Measurements from ENCODE around the gene CSNK1G1. TPM values are rescaled to one million over a fixed set of nuclear protein-coding genes. Genes with fewer than 3 reads are reported as not detected.

CSNK1G1 gene
- total and polyA plus RNA-seq, 2 of the 8 experiments (the other 6 are each of a cell fraction or from before 2014, with no cell fraction given): 6.0 to 12.9 TPM

GRCh38 chr15:64285150-64285549, 70.8 kb downstream of the CSNK1G1 start:
- 94% methylated on average over 1 of the region's 1 CpG; no CpG with 5 or more reads in 1 of the 2 experiments for WGBS, 2 experiments (ENCODE audit: extremely low coverage in 1 of 2, insufficient coverage in 1 of 2, insufficient read length in 1 of 2, insufficient replicate concordance in 2 of 2, low coverage in 1 of 2, low lambda C conversion rate in 2 of 2, missing lambda C conversion rate in 1 of 2)
- no peak overlapping the region for H4K8ac ChIP-seq (ENCODE audit: extremely low read depth, insufficient read depth, low read length)
- no peak overlapping the region for H2BK20ac ChIP-seq (ENCODE audit: low read length)
- H3K56ac ChIP-seq (replicated peaks; ENCODE audit: insufficient read length, low read depth, low read length): no peak overlapping the region
- no peak for FAIRE-seq
- H3K23ac ChIP-seq (ENCODE audit: insufficient read length): no peak overlapping the region
- peaks cover 3% of the 10 kb centered on the region; the same call in 1 of the 2 replicates for H3K79me1 ChIP-seq (ENCODE audit: low read depth, low read length)
- CTCF ChIA-PET (ENCODE audit: partially characterized antibody): interaction anchor here (1.0 kb wide), 1 partner anchor 70 kb away, joined by 3 read pairs; no protein-coding TSS in a partner anchor
- no peak for DNase-seq (ENCODE audit: low read depth in 1 of 2, low spot score in 2 of 2)
- H4K20me1 ChIP-seq (replicated peaks in 1 of 2; ENCODE audit: control insufficient read depth in 1 of 2, insufficient read depth in 2 of 2, low read length in 2 of 2): no peaks in the 10 kb centered on the region
- no peaks in the 10 kb centered on the region for H3K36me3 ChIP-seq (ENCODE audit: control insufficient read depth in 2 of 4, insufficient read depth in 4 of 4, low read length in 3 of 4)
- no peak overlapping the region for H3K27ac ChIP-seq (ENCODE audit: low read depth, low read length)
- H4K5ac ChIP-seq (ENCODE audit: insufficient read length, low read depth, low read length): no peak overlapping the region
- H3K9ac ChIP-seq (replicated peaks in 1 of 4; ENCODE audit: extremely low read depth in 1 of 4, low read depth in 3 of 4, low read length in 3 of 4): no peak overlapping the region
- no peak overlapping the region for H3K14ac ChIP-seq (ENCODE audit: insufficient read length)
- peaks cover 0 to 3% (median 0%) of the 10 kb centered on the region in 4 experiments; a peak in 1 of 7 replicates for H3K4me1 ChIP-seq (replicated peaks in 1 of 4; ENCODE audit: control insufficient read depth in 3 of 4, insufficient read depth in 4 of 4, low read length in 3 of 4)
- no peak overlapping the region for H3K4me3 ChIP-seq (ENCODE audit: extremely low read depth in 1 of 4, insufficient read depth in 2 of 4, low read depth in 3 of 4, low read length in 4 of 4)
- no peaks in the 10 kb centered on the region for H3K23me2 ChIP-seq (ENCODE audit: low read depth, low read length)
- H3K27me3 ChIP-seq (replicated peaks in 1 of 4; ENCODE audit: control insufficient read depth in 3 of 4, extremely low read depth in 1 of 4, insufficient read depth in 3 of 4, low read length in 3 of 4): no peaks in the 10 kb centered on the region
- no peaks in the 10 kb centered on the region for H3K9me3 ChIP-seq (ENCODE audit: insufficient read depth in 2 of 2, low read depth in 1 of 2, low read length in 1 of 2)
- no peak overlapping the region for H4K91ac ChIP-seq (replicated peaks; ENCODE audit: insufficient read length, low read length)
- no peak overlapping the region for H3K4me2 ChIP-seq (ENCODE audit: insufficient read depth in 1 of 2, low read depth in 2 of 2, low read length in 2 of 2)
- TF ChIP-seq MAFK (IDR thresholded peaks at IDR 0.05; ENCODE audit: low read depth, low read length) (peak; percentile 49; the same call in 1 of the 2 replicates), SIX5 (IDR thresholded peaks at IDR 0.05; ENCODE audit: low read depth, low read length) (no peak), KDM5A (IDR thresholded peaks at IDR 0.05; ENCODE audit: low read length) (no peak), CEBPB (IDR thresholded peaks at IDR 0.05; ENCODE audit: low read depth, low read length) (no peak)
- no peak overlapping the region for H2BK12ac ChIP-seq (ENCODE audit: low read depth, low read length)
- H3K4ac ChIP-seq (replicated peaks; ENCODE audit: insufficient read length, low read depth, low read length): no peak overlapping the region
- H2AFZ ChIP-seq (ENCODE audit: low read length): no peak overlapping the region
- no peak overlapping the region for H2AK5ac ChIP-seq (ENCODE audit: low read depth, low read length)
- no peak overlapping the region for H2BK120ac ChIP-seq (replicated peaks; ENCODE audit: low read depth, low read length)
- H2BK15ac ChIP-seq (ENCODE audit: low read length): no peak overlapping the region
- POLR2A ChIA-PET (ENCODE audit: partially characterized antibody): no interaction called here
- peaks cover 0 to 7% of the 10 kb centered on the region in 2 experiments; a peak in 2 of 4 replicates for H3K79me2 ChIP-seq (ENCODE audit: control insufficient read depth in 1 of 2, insufficient read depth in 2 of 2, low read length in 2 of 2)
- H3K18ac ChIP-seq (ENCODE audit: extremely low read depth, low read length): no peak overlapping the region
- no peak overlapping the region for H2BK5ac ChIP-seq (ENCODE audit: low read depth, low read length)
